Stimulated activated CD4-positive, alpha-beta T cell treated with anti-CD3 and anti-CD28 coated beads, Interleukin-15, amount 100 ng/mL, for 1 hour (primary cell): ENCODE results near the gene SH3RF1.

Experiments used
- DNase-seq, 2 donors: peaks; one replicate each; pipeline ENCODE4 v3.0.0-alpha.2; 2020; ENCODE audit warnings: low read depth in 1 of 2, low spot score in 1 of 2

Gene SH3RF1

GRCh38 chr4:169079942-169080827 is 190.6 kb downstream of the SH3RF1 start:
- no peak for DNase-seq

GRCh38 chr4:169074117-169074516 is 196.6 kb downstream of the SH3RF1 start:
- DNase-seq = no peak

- no peak for DNase-seq
Measured at GRCh38 chr4:169071747-169072146, 199.0 kb downstream of the SH3RF1 start.

GRCh38 chr4:169070895-169071218 is 199.9 kb downstream of the SH3RF1 start:
- DNase-seq = no peak

GRCh38 chr4:169070071-169070894 is 200.5 kb downstream of the SH3RF1 start:
- DNase-seq = no peak

- DNase-seq = no peak
Measured at GRCh38 chr4:169068423-169068822, 202.3 kb downstream of the SH3RF1 start.

- no peak for DNase-seq
Measured at GRCh38 chr4:169066934-169067333, 203.8 kb downstream of the SH3RF1 start.

GRCh38 chr4:169064296-169064695 is 206.5 kb downstream of the SH3RF1 start:
- no peak for DNase-seq

GRCh38 chr4:169063441-169063840 is 207.3 kb downstream of the SH3RF1 start:
- DNase-seq = no peak

- no peak for DNase-seq
Measured at GRCh38 chr4:169062897-169063244, 207.9 kb downstream of the SH3RF1 start.

- DNase-seq = no peak
Measured at GRCh38 chr4:169061386-169061785, 209.4 kb downstream of the SH3RF1 start.

- DNase-seq = no peak
Measured at GRCh38 chr4:169060391-169061091, 210.2 kb downstream of the SH3RF1 start.

- DNase-seq = no peak
Measured at GRCh38 chr4:169059306-169060211, 211.2 kb downstream of the SH3RF1 start.

GRCh38 chr4:169058312-169058711 is 212.4 kb downstream of the SH3RF1 start:
- DNase-seq = no peak

GRCh38 chr4:169054879-169055278 is 215.9 kb downstream of the SH3RF1 start:
- no peak for DNase-seq

GRCh38 chr4:169052594-169052945 is 218.2 kb downstream of the SH3RF1 start:
- DNase-seq = no peak

- no peak for DNase-seq
Measured at GRCh38 chr4:169051761-169052593, 218.8 kb downstream of the SH3RF1 start.

- DNase-seq = no peak
Measured at GRCh38 chr4:169050881-169051760, 219.6 kb downstream of the SH3RF1 start.

GRCh38 chr4:169050284-169050683 is 220.5 kb downstream of the SH3RF1 start:
- DNase-seq = no peak
